T-helper 22 cell (primary cell): ENCODE measurements around the gene TEX22.

Experiments
- DNase-seq: peaks from one replicate; pipeline ENCODE4 v3.0.0-alpha.2; 2020; ENCODE audit warnings: low read depth

TEX22 gene

DNA sequence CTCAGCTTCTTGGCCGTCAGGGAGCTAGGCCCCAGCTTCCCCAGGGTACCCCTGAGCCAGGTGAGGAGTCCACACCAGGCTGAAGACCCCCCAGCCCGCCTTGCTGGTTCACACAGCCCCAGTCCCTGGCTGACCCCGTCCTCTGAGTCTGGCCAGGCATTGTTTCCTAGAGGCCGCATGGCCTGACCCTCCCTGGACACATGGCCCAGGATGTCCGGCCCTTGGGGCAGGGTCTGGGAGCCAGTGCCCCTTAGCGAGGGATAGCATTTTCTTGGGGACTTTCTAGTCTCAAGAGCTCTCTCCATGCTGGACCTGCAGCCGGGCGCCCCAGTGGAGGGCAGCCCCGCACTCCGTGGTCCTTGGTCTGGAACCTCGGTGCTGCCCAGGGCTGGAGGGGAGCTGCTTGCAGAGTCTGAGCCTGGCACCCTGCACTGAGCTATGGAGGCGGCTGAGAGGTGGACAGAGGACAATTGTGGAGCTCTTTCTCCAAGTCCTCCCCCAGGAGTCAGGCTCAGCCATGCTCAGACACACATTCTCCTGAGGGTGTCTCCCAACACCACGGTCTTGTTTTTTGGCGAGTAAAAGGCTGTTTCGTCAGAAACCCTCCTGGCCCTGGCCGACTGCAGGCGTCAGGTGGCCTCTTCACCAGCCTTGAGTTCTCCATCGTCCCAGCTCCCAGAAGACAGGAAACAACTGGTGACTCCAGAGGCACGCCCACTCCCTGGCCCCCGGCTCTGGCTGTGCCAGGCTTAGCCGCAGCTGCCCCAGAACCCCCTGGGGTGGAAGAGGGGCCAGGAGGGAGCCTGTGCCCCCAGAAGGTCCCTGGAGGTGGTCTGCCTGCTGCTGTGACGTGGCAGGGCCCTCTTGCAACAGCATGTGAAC, 58.6 kb downstream of the TEX22 start:
- no peak for DNase-seq

DNA sequence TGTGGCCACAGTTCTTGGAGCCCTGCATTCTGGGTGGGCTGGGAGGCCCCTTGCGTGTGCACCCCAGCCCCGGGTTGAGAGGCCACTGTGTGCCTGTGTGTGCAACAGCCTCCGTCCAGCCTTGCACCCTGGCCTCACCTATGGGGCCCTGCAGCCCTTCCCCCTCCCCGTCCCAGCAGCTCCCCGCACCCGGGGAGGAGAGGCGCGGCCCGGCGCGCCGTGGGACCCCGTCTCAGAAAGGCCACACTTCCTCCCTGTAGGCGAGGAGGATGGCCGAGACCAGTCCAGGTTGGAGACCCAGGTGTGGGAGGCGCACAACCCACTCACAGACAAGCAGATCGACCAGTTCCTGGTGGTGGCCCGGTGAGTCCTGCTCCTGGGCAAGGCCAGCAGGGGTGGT, 59.7 kb downstream of the TEX22 start:
- DNase-seq: no peak

DNA sequence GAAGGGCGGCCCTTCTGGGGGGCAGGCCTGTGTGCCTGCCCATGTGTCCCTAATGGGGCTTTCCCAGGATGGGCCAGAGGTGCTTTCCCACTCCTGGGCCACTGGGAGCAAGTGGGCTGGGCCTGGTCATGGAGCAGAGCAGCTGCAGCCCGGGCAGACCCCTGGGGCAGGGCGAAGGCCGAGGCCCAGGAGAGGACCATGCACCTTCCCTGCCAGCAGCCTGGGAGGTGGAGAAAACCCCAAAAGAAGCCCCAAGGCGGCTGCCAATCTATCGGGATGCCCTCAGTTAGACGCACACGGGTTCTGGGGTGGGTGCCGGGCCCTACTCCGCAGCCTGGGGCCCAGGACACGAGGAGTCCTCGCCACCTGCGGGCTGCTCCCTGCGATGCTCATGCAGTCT, 60.2 kb downstream of the TEX22 start:
- DNase-seq: no peak

DNA sequence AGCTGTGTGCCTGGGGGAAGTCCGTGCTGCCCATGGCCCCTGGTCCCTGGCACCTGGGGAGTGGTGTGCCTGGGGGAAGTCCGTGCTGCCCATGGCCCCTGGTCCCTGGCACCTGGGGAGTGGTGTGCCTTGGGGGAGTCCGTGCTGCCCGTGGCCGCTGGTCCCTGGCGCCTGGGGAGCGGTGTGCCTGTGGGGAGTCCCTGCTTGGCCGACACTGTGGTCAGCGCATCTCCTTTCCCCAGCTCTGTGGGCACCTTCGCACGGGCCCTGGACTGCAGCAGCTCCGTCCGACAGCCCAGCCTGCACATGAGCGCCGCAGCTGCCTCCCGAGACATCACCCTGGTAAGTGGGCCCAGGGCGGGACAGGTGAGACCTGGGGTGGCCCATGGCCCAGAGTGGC, 61.8 kb downstream of the TEX22 start:
- no peak for DNase-seq

DNA sequence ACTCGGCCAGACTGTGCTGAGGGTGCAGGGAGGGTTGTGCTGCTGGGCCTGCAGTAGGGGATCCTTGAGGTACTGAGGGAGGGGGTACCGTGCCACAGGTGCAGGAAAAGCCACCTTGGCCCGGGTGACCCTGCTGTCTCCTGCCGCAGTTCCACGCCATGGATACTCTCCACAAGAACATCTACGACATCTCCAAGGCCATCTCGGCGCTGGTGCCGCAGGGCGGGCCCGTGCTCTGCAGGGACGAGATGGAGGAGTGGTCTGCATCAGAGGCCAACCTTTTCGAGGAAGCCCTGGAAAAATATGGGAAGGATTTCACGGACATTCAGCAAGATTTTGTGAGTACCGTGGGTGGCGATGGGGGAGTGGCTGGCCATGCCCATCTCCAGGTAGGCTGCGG, 62.3 kb downstream of the TEX22 start:
- DNase-seq: no peak

DNA sequence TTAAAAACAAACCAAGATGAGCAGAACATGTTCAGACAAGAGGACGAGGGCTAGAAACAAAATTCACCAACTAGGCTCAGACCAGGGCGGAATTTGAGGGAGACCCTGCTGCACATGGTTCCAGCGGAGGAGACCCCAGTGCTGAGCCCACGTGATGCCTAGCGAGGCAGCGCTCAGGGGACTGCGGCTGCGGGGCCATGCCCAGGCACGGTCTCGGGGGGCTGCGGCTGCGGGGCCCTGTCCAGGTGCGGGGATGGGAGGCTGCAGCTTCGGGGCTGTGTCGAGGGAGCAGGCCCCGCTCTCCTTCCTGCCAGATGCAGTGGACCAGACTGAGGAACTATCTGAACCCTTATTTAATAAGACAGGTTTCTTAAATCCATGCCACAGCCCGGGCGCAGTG, 63.6 kb downstream of the TEX22 start:
- no peak for DNase-seq
